SK-N-MC (cell line): ENCODE results near the gene SNPH.

Experiments
- EZH2 ChIP-seq: fragments of 200-600 bp; sonication (generic); IDR thresholded peaks from one replicate; pipeline ENCODE4 v1.6.1; 2017; ENCODE audit warnings: antibody characterized with exemption
- POLR2AphosphoS5 ChIP-seq: IDR thresholded peaks from 2 replicates; pipeline ENCODE4 v1.6.1; 2012; ENCODE audit warnings: mild to moderate bottlenecking, low read depth, low read length, borderline replicate concordance

- TF ChIP-seq EZH2: no peak
- no peak for TF ChIP-seq POLR2AphosphoS5
Observed at GRCh38 chr20:1299522-1299921, 33.4 kb downstream of the SNPH start.
